ENCODE data around the gene CHAF1B. TPM values are rescaled to one million over a fixed set of nuclear protein-coding genes. Genes with fewer than 3 reads are reported as not detected.

CHAF1B gene
- total and polyA plus RNA-seq, 2 donors (not counting 3 experiments of a cell fraction or from before 2014, with no cell fraction given): 7.0 to 13.0 TPM

- H3K27ac ChIP-seq (ENCODE audit: insufficient read depth, low read depth, low read length): peak overlapping the region; percentile 15
- FAIRE-seq: no peak
- H3K27me3 ChIP-seq (ENCODE audit: control insufficient read depth in 2 of 2, insufficient read depth in 2 of 2, low read length in 2 of 2): no peaks in the 10 kb centered on the region
- POLR2A ChIA-PET: no interaction called here
- H3K9me1 ChIP-seq (replicated peaks; ENCODE audit: control insufficient read depth, extremely low read depth, insufficient read depth, low read length): no peaks in the 10 kb centered on the region
- intact Hi-C loops (cut with micrococcal nuclease): no loop called here
- H3K4me2 ChIP-seq (ENCODE audit: insufficient read depth, low read length): no peak overlapping the region
- peaks cover 73% of the 10 kb centered on the region for H3K79me2 ChIP-seq (ENCODE audit: control insufficient read depth, insufficient read depth, low read length)
- dilution Hi-C loops (cut with MboI; ENCODE audit: extremely low pct_ligation_motif_present, low sequenced_read_pairs): no loop called here
- peak; percentile 9 for TF ChIP-seq POLR2A (IDR thresholded peaks at IDR 0.05; ENCODE audit: low read depth, low read length)
- TF ChIP-seq GATA2 (IDR thresholded peaks at IDR 0.05; ENCODE audit: insufficient read depth, insufficient read length, low read depth, low read length): no peak
- no peaks in the 10 kb centered on the region for H4K20me1 ChIP-seq (replicated peaks; ENCODE audit: control insufficient read depth, extremely low read depth, insufficient read depth, low read length)
- no peak overlapping the region for H3K4me3 ChIP-seq (replicated peaks in 1 of 3; ENCODE audit: insufficient read depth in 1 of 3, low read depth in 1 of 3, low read length in 3 of 3)
- no TSS peak for BruUV-seq (replicated peaks)
- H3K9me3 ChIP-seq (replicated peaks; ENCODE audit: control insufficient read depth, insufficient read depth, low read length): no peaks in the 10 kb centered on the region
- peaks cover 0 to under 1% of the 10 kb centered on the region in 2 experiments for H3K36me3 ChIP-seq (ENCODE audit: control insufficient read depth in 2 of 2, extremely low read depth in 1 of 2, insufficient read depth in 2 of 2, low read length in 2 of 2)
- H3K4me1 ChIP-seq (ENCODE audit: control insufficient read depth, extremely low read depth, insufficient read depth, low read length): peaks cover 53% of the 10 kb centered on the region
- CTCF ChIA-PET: interaction anchor here (1.0 kb wide), 1 partner anchor 12 kb away, joined by 3 read pairs; no protein-coding TSS in a partner anchor
- no peak overlapping the region for H2AFZ ChIP-seq (ENCODE audit: low read depth, low read length)
- H3K9ac ChIP-seq (replicated peaks; ENCODE audit: extremely low read depth, insufficient read depth, low read length): no peak overlapping the region
- DNase-seq (ENCODE audit: low read depth, low spot score): no peak
These were observed 49.0 kb downstream of the CHAF1B start for GRCh38 chr21:36434144-36434543.

- no peaks in the 10 kb centered on the region for H3K9me3 ChIP-seq (replicated peaks; ENCODE audit: control insufficient read depth, insufficient read depth, low read length)
- H3K27ac ChIP-seq (ENCODE audit: insufficient read depth, low read depth, low read length): peak overlapping the region; percentile 47
- intact Hi-C loops (cut with micrococcal nuclease): no loop called here
- FAIRE-seq: no peak
- H3K9me1 ChIP-seq (replicated peaks; ENCODE audit: control insufficient read depth, extremely low read depth, insufficient read depth, low read length): no peaks in the 10 kb centered on the region
- peaks cover 32% of the 10 kb centered on the region for H3K4me1 ChIP-seq (ENCODE audit: control insufficient read depth, extremely low read depth, insufficient read depth, low read length)
- H3K4me3 ChIP-seq (replicated peaks in 1 of 3; ENCODE audit: insufficient read depth in 1 of 3, low read depth in 1 of 3, low read length in 3 of 3): no peak overlapping the region
- H3K36me3 ChIP-seq (ENCODE audit: control insufficient read depth in 2 of 2, extremely low read depth in 1 of 2, insufficient read depth in 2 of 2, low read length in 2 of 2): peaks cover 0 to 3% of the 10 kb centered on the region in 2 experiments
- H3K9ac ChIP-seq (replicated peaks; ENCODE audit: extremely low read depth, insufficient read depth, low read length): no peak overlapping the region
- POLR2A ChIA-PET: interaction anchor here (0.7 kb wide), 1 partner anchor 28 kb away, joined by 5 read pairs; no protein-coding TSS in a partner anchor
- peak overlapping the region; percentile 62 for H3K4me2 ChIP-seq (ENCODE audit: insufficient read depth, low read length)
- H2AFZ ChIP-seq (ENCODE audit: low read depth, low read length): no peak overlapping the region
- CTCF ChIA-PET: interaction anchor here (1.5 kb wide), 1 partner anchor 41 kb away, joined by 8 read pairs; no protein-coding TSS in a partner anchor
- TSS peak; percentile 17 for BruUV-seq (replicated peaks)
- DNase-seq (ENCODE audit: low read depth, low spot score): no peak
- no peaks in the 10 kb centered on the region for H4K20me1 ChIP-seq (replicated peaks; ENCODE audit: control insufficient read depth, extremely low read depth, insufficient read depth, low read length)
- TF ChIP-seq POLR2A (IDR thresholded peaks at IDR 0.05; ENCODE audit: low read depth, low read length) (no peak), CTCF (IDR thresholded peaks at IDR 0.05; ENCODE audit: extremely low read depth in 1 of 2, insufficient read depth in 1 of 2, low read depth in 1 of 2, low read length in 2 of 2) (no peak), MAX (IDR thresholded peaks at IDR 0.05; ENCODE audit: insufficient read depth, insufficient read length) (no peak), GATA2 (IDR thresholded peaks at IDR 0.05; ENCODE audit: insufficient read depth, insufficient read length, low read depth, low read length) (no peak), EZH2 (IDR thresholded peaks at IDR 0.05; ENCODE audit: borderline replicate concordance, low read depth, low read length, severe bottlenecking) (no peak), JUN (IDR thresholded peaks at IDR 0.05; ENCODE audit: borderline replicate concordance, insufficient read depth, insufficient read length, low read depth) (no peak), FOS (IDR thresholded peaks at IDR 0.05; ENCODE audit: borderline replicate concordance, insufficient read depth, low read length) (no peak), MYC (IDR thresholded peaks at IDR 0.05; ENCODE audit: low read depth, low read length) (no peak), POLR2AphosphoS5 (IDR thresholded peaks at IDR 0.05; ENCODE audit: insufficient read depth, low read depth, low read length) (no peak)
- H3K79me2 ChIP-seq (ENCODE audit: control insufficient read depth, insufficient read depth, low read length): peaks cover 70% of the 10 kb centered on the region
- dilution Hi-C loops (cut with MboI; ENCODE audit: extremely low pct_ligation_motif_present, low sequenced_read_pairs): no loop called here
- no peaks in the 10 kb centered on the region for H3K27me3 ChIP-seq (ENCODE audit: control insufficient read depth in 2 of 2, insufficient read depth in 2 of 2, low read length in 2 of 2)
These were observed 51.9 kb downstream of the CHAF1B start for GRCh38 chr21:36436829-36437744.
